Ishikawa (cell line): Measurements from ENCODE around the gene SORBS2.

Experiments used
- CEBPB ChIP-seq: IDR thresholded peaks from 2 replicates; pipeline ENCODE4 v1.6.1; 2012
- CREB1 ChIP-seq: IDR thresholded peaks from 2 replicates; pipeline ENCODE4 v1.6.1; 2012; ENCODE audit warnings: low read depth
- EGR1 ChIP-seq: IDR thresholded peaks from 2 replicates; pipeline ENCODE4 v1.6.1; 2012
- EP300 ChIP-seq: IDR thresholded peaks from 2 replicates; pipeline ENCODE4 v1.6.1; 2012; ENCODE audit warnings: borderline replicate concordance
- FOXM1 ChIP-seq: IDR thresholded peaks from 2 replicates; pipeline ENCODE4 v1.6.1; 2012; ENCODE audit warnings: low read depth, borderline replicate concordance
- NFIC ChIP-seq: IDR thresholded peaks from 2 replicates; pipeline ENCODE4 v1.6.1; 2012
- RAD21 ChIP-seq: IDR thresholded peaks from 2 replicates; pipeline ENCODE4 v1.6.1; 2012; ENCODE audit warnings: low read depth
- REST ChIP-seq: IDR thresholded peaks from 2 replicates; pipeline ENCODE4 v1.6.1; 2012; ENCODE audit warnings: low read depth, mild to moderate bottlenecking
- TAF1 ChIP-seq: IDR thresholded peaks from 2 replicates; pipeline ENCODE4 v1.6.1; 2012; ENCODE audit warnings: low read depth, mild to moderate bottlenecking
- TCF12 ChIP-seq: IDR thresholded peaks from 2 replicates; pipeline ENCODE4 v1.6.1; 2012; ENCODE audit warnings: low read depth
- TEAD4 ChIP-seq: IDR thresholded peaks from 2 replicates; pipeline ENCODE4 v1.6.1; 2012
- USF1 ChIP-seq: IDR thresholded peaks from 2 replicates; pipeline ENCODE4 v1.6.1; 2012
- YY1 ChIP-seq: IDR thresholded peaks from 2 replicates; pipeline ENCODE4 v1.6.1; 2012; ENCODE audit warnings: low read depth
- ZBTB7A ChIP-seq: IDR thresholded peaks from 2 replicates; pipeline ENCODE4 v1.6.1; 2012; ENCODE audit warnings: low read depth
- TF ChIP-seq, protein P1 (sequence below): IDR thresholded peaks from 2 replicates; pipeline ENCODE4 v1.6.1; 2012

Gene SORBS2

DNA sequence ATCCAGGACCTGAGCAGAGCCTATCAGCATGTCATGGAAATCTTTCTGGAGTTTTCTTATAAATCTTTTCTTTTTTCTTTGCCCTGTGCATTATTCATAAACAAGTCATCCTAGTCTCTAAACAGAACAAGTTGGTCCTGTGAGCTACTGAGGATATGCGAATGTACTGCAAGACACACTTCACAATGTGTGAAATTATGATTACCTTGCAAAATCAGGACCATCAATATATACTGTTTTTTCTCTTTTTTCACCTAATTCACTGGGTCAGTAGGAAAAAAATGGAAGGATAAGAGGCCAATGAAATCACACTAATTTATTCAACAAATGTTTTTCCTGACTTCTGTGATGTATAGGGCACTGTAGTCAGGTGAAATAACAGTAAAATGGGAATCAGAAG, 14.4 kb upstream of the SORBS2 start:
- no peak for TF ChIP-seq TCF12
- TF ChIP-seq USF1: no peak
- no peak for TF ChIP-seq REST
- no peak for TF ChIP-seq TAF1

GRCh38 chr4:185825737-185826136, 13.7 kb upstream of the SORBS2 start:
- TF ChIP-seq FOXM1: no peak
- TF ChIP-seq USF1: no peak
- no peak for TF ChIP-seq TCF12
- no peak for TF ChIP-seq CREB1
- TF ChIP-seq NFIC: no peak
- no peak for TF ChIP-seq ZBTB7A
- no peak for TF ChIP-seq EP300
- TF ChIP-seq EGR1: no peak
- TF ChIP-seq REST: no peak
- TF ChIP-seq CEBPB: no peak
- TF ChIP-seq RAD21: no peak
- TF ChIP-seq TEAD4: no peak
- no peak for TF ChIP-seq TAF1
- TF ChIP-seq YY1: no peak
- TF ChIP-seq, protein P1, sequence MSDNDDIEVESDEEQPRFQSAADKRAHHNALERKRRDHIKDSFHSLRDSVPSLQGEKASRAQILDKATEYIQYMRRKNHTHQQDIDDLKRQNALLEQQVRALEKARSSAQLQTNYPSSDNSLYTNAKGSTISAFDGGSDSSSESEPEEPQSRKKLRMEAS: no peak

DNA sequence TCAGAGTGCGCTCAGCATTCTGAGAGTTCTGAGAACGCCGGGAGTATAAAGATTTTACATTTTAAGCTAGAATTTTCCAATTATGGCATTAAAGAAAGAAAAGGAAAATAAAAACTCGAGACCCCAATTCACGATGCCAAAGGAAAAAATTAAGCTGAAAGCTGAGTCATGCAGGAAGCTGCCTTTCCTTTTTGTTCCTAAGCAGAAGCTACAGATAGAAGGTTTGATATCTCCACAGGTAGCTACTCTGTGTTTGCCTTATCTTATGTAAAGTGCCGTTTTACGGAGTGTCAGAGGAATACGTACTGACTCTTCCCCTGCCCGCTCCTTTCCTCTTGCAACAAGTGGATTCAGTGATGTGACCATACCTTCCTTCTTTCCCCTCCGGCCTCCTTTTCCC, 10.8 kb upstream of the SORBS2 start:
- no peak for TF ChIP-seq ZBTB7A
- no peak for TF ChIP-seq EGR1
- TF ChIP-seq REST: no peak
- no peak for TF ChIP-seq CREB1
- TF ChIP-seq TCF12: no peak
- no peak for TF ChIP-seq YY1
- TF ChIP-seq USF1: no peak
- no peak for TF ChIP-seq TEAD4
- TF ChIP-seq CEBPB: no peak
- TF ChIP-seq, protein P1: no peak
- no peak for TF ChIP-seq FOXM1
- no peak for TF ChIP-seq EP300
- TF ChIP-seq NFIC: no peak
- no peak for TF ChIP-seq RAD21
- TF ChIP-seq TAF1: no peak

DNA sequence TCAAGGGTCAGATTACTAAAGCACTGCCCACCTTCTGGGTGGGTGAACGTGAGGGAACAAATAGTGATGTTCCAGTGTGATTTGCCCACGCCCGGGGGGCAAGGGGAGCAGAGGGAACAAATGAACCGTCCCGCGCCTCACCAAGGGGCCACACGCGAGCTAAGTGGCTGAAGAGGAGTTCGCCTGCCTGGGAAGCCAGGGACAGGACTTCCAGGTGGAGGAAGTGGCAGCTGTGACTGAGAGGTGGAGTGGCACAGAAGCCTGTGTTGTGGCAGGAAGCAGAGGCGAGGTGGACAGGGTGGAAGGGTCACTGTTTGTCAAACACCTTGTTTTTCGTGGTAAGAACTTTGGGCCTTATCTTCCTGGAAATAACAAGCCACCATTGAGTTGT, 9.0 kb upstream of the SORBS2 start:
- no peak for TF ChIP-seq FOXM1
- no peak for TF ChIP-seq TEAD4
- TF ChIP-seq RAD21: no peak
- no peak for TF ChIP-seq YY1
- TF ChIP-seq EGR1: no peak
- TF ChIP-seq NFIC: no peak
- TF ChIP-seq REST: no peak
- TF ChIP-seq TAF1: no peak
- TF ChIP-seq USF1: no peak
- TF ChIP-seq ZBTB7A: no peak
- TF ChIP-seq CREB1: no peak
- TF ChIP-seq EP300: no peak
- TF ChIP-seq, protein P1: no peak
- no peak for TF ChIP-seq TCF12
- TF ChIP-seq CEBPB: no peak
